Heart right ventricle (tissue), 16 donors: ENCODE measurements around the gene LARP4B. TPM values are rescaled to one million over a fixed set of nuclear protein-coding genes. Genes with fewer than 3 reads are reported as not detected.

Experiments
- ATAC-seq, 8 donors: fragments of 200-7000 bp; cut with Tn5 transposase; one replicate each; pipeline ENCODE4 v1.9.1; 2020; ENCODE audit warnings: mild to moderate bottlenecking in 8 of 8, moderate library complexity in 8 of 8, moderate number of reproducible peaks in 1 of 8
- DNase-seq, 2 donors: peaks; one replicate each; pipeline ENCODE4 v3.0.0-alpha.2; 2020
- H3K27ac ChIP-seq, 10 donors: fragments of 200-600 bp; sonication (generic) in 2 of 10; one replicate each; pipeline versions ENCODE4 v1.5.0 to v1.8.0; 2020 to 2022; ENCODE audit warnings: mild to moderate bottlenecking in 3 of 10
- H3K27me3 ChIP-seq, 7 donors: fragments of 200-600 bp; one replicate each; pipeline ENCODE4 v1.8.0; 2021 to 2022; ENCODE audit warnings: mild to moderate bottlenecking in 2 of 7
- H3K36me3 ChIP-seq, 9 donors: fragments of 200-600 bp; sonication (generic) in 1 of 9; one replicate each; pipeline versions ENCODE4 v1.5.0 to v1.8.0; 2020 to 2022; ENCODE audit warnings: mild to moderate bottlenecking in 2 of 9
- H3K4me1 ChIP-seq, 9 donors: fragments of 200-600 bp; sonication (generic) in 1 of 9; one replicate each; pipeline versions ENCODE4 v1.5.0 to v1.8.0; 2020 to 2022; ENCODE audit warnings: mild to moderate bottlenecking in 4 of 9
- H3K4me3 ChIP-seq, 10 donors: fragments of 200-600 bp; sonication (generic) in 2 of 10; one replicate each; pipeline versions ENCODE4 v1.5.0 to v1.8.0; 2020 to 2022; ENCODE audit warnings: mild to moderate bottlenecking in 7 of 10, moderate library complexity in 2 of 10
- H3K9me3 ChIP-seq, 11 donors: fragments of 200-600 bp in 10 of 11; sonication (generic) in 2 of 11; one replicate each; pipeline versions ENCODE4 v1.5.0 to v1.8.0; 2013 to 2022; ENCODE audit warnings: mild to moderate bottlenecking in 2 of 11, control low read depth in 1 of 11, moderate library complexity in 1 of 11
- CTCF ChIP-seq, 9 donors: fragments of 200-600 bp; sonication (generic) in 2 of 9; IDR thresholded peaks; one replicate each; pipeline versions ENCODE4 v1.5.0 to v1.8.0; 2021 to 2022; ENCODE audit warnings: antibody characterized with exemption in 9 of 9, mild to moderate bottlenecking in 5 of 9, moderate library complexity in 1 of 9
- WGBS, 2 donors: extraction: QIAGEN DNeasy Blood & Tissue Kit; methylation state at CpG; one replicate each; pipeline ENCODE4 v1.1.7; 2013; ENCODE audit warnings: inconsistent platforms in 1 of 2; 5-methylcytosine and 5-hydroxymethylcytosine counted together
- intact Hi-C, 10 donors: fragments of 100-400 bp; cut with DNase I; formaldehyde crosslinking; loops; one replicate each; pipeline versions ENCODE4 v1.11.1 to v1.14.2; 2022
- long read RNA-seq, 3 donors: library from polyadenylated mRNA; unstranded; transcript quantifications; one replicate each; pipeline ENCODE4 v2.0.0, GENCODE V29; 2020 to 2021
- polyA plus RNA-seq, 2 donors: library from polyadenylated mRNA; stranded (reverse); fragments of 200-250 nt; gene quantifications; one replicate each; pipeline ENCODE4 v1.2.3, GENCODE V29; 2013
- total RNA-seq, 10 donors: library from RNA; stranded (reverse); fragmentation: NEBNext Ultra II Directional in 3 of 10; extraction: Animal tissue kit (Norgen Biotek cat#: 25700) in 3 of 10; gene quantifications; one replicate each; pipeline versions ENCODE4 v1.2.1 to v1.2.4, GENCODE V29; 2021 to 2023
- donor health status: Arrhythmogenic right ventricular cardiomyopathy.
- donor health status: ischemic (EF 13 %, LVEDD 7.1; RV severe dilation, severe dysfunction).
- donor health status: healthy with polysubstance abuse.
- donor health status: DM: no; HTN: yes; CAD: no.
- donor health status: DM: no; HTN: no; CAD: no.
- donor health status: ischemic (EF 25% LVEDD 6.9; RV normal size, moderate dysfunction).
- donor health status: ischemic (EF 25% LVEDD 5.7; RV mildly dilated, moderate dysfunction).
- donor health status: healthy.
- donor health status: DM: yes; HTN: yes; CAD: no.
- donor health status: Ischemic cardiomyopathy.
- donor health status: ischemic (EF 35%, LVEDD 5.7; RV mildly dilated, moderate dysfunction).
- donor health status: nonischemic (EF 11% LVEDD 7.7; RV severe dilation, severe dysfunction).
- donor health status: DM: yes; HTN: yes; CAD: no.
- donor health status: PGD.
- donor health status: ischemic (EF 29% LVEDD 5.4; RV normal size, mild dysfunction).
- donor health status: nonischemic (EF 23%, LVEDD 6.1; RV moderate dilation, normal function).

Gene LARP4B
- 10 to 100 TPM; 58.7 to 82.6 (median 65.8) TPM for total RNA-seq
- polyA plus RNA-seq, result 10 to 100 TPM; 10.6 to 39.1 TPM
- long read RNA-seq, donor 1, full-length matches to known transcripts, result 4 of 36 reads
- long read RNA-seq, donor 1, partial matches to known transcripts, result 10 of 36 reads
- long read RNA-seq, donor 1, other reads (novel, unspliced or antisense), result 22 of 36 reads
- long read RNA-seq, donor 2, full-length matches to known transcripts, result 4 of 55 reads
- long read RNA-seq, donor 2, partial matches to known transcripts, result 4 of 55 reads
- long read RNA-seq, donor 2, other reads (novel, unspliced or antisense), result 47 of 55 reads
- long read RNA-seq, donor 3, full-length matches to known transcripts, result 3 of 78 reads
- long read RNA-seq, donor 3, partial matches to known transcripts, result 14 of 78 reads
- long read RNA-seq, donor 3, other reads (novel, unspliced or antisense), result 61 of 78 reads

- peaks cover 0 to 2% (median 0%) of the 10 kb centered on the region in 9 donors for H3K36me3 ChIP-seq
- ATAC-seq (peak; percentile 98 to 100 (median 100)), DNase-seq (peak; percentile 96 to 98)
- peak within 1 kb of the TSS; percentile 31 to 86 (median 74) for H3K4me3 ChIP-seq
- no peaks in the 10 kb centered on the region for H3K9me3 ChIP-seq
- no peak for TF ChIP-seq CTCF (IDR thresholded peaks at IDR 0.05)
- no peaks in the 10 kb centered on the region for H3K27me3 ChIP-seq
- peak within 1 kb of the TSS; percentile 91 to 99 (median 98) for H3K27ac ChIP-seq
- H3K4me1 ChIP-seq, result peaks cover 5 to 44% (median 37%) of the 10 kb centered on the region in 9 donors
- WGBS, 2 donors, result 1% methylated on average over 66 to 135 of the region's 137 CpGs
- intact Hi-C loops, result loop anchor here in 6 of 10 donors (5.0 to 10.0 kb wide), 5 partner anchors 53 to 123 kb away; partner anchors contain the start of genes GTPBP4 (in 5 of the 6), IDI1 (in 1 of the 6) and WDR37 (in 1 of the 6)
Observed at GRCh38 chr10:931326-932318, at the start of gene LARP4B. LARP4B (minus strand) TSS chr10:931705; CDS start chr10:885721, 45,984 bp downstream.

- ATAC-seq (no peak), DNase-seq (no peak)
- no peak overlapping the region for H3K4me3 ChIP-seq
- no peak overlapping the region for H3K27ac ChIP-seq
- H3K36me3 ChIP-seq, result no peaks in the 10 kb centered on the region
- WGBS, 2 donors, result 96 to 99% methylated on average over 5 of the region's 5 CpGs
- no peak for TF ChIP-seq CTCF (IDR thresholded peaks at IDR 0.05)
- H3K27me3 ChIP-seq, result no peaks in the 10 kb centered on the region
- H3K9me3 ChIP-seq, result peaks cover 0 to 42% (median 24%) of the 10 kb centered on the region in 11 donors
- peaks cover 0 to 2% (median 0%) of the 10 kb centered on the region in 9 donors for H3K4me1 ChIP-seq
- intact Hi-C loops, result loop anchor here in 5 of 10 donors (10.0 kb wide), 3 partner anchors 46 to 136 kb away; partner anchors contain the start of gene LARP4B (in 1 of the 5)
Observed at GRCh38 chr10:980468-981093, 49.1 kb upstream of the LARP4B start.

GRCh38 chr10:978826-979421, 47.4 kb upstream of the LARP4B start:
- Histone ChIP-seq H3K4me3 (no peak overlapping the region), H3K9me3 (peaks cover 0 to 42% (median 24%) of the 10 kb centered on the region in 11 donors), H3K4me1 (no peaks in the 10 kb centered on the region), H3K36me3 (no peaks in the 10 kb centered on the region), H3K27me3 (no peaks in the 10 kb centered on the region), H3K27ac (no peak overlapping the region)
- TF ChIP-seq CTCF (IDR thresholded peaks at IDR 0.05), result no peak
- ATAC-seq (no peak), DNase-seq (no peak)
- WGBS, 2 donors, result 93 to 97% methylated on average over 2 of the region's 2 CpGs
- intact Hi-C loops, result no loop called here
